GM10847 (cell line): ENCODE measurements around the gene ADTRP.

Experiments used
- POLR2A ChIP-seq: IDR thresholded peaks from 2 replicates; pipeline ENCODE4 v1.6.1; 2011; ENCODE audit not compliant: insufficient read length; ENCODE audit errors: extremely low read depth

Gene ADTRP

DNA sequence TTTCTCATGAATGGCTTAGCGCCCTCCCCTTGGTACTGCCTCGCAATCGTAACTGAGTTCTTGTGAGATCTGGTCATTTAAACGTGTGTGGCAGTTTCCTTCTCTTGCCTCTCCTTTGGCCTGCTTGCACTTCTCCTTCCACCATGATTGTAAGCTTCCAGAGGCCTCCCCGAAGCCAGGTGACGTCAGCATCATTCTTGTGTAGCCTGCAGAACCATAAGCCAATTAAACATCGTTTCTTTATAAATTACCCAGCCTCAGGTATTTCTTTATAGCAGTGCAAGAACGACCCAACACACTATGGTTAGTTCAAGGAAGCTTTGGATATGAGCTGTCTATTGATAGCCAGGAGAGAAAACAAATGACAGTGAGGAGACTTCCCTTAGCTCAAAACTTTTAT lies 29.5 kb upstream of the ADTRP start:
- TF ChIP-seq POLR2A = no peak

DNA sequence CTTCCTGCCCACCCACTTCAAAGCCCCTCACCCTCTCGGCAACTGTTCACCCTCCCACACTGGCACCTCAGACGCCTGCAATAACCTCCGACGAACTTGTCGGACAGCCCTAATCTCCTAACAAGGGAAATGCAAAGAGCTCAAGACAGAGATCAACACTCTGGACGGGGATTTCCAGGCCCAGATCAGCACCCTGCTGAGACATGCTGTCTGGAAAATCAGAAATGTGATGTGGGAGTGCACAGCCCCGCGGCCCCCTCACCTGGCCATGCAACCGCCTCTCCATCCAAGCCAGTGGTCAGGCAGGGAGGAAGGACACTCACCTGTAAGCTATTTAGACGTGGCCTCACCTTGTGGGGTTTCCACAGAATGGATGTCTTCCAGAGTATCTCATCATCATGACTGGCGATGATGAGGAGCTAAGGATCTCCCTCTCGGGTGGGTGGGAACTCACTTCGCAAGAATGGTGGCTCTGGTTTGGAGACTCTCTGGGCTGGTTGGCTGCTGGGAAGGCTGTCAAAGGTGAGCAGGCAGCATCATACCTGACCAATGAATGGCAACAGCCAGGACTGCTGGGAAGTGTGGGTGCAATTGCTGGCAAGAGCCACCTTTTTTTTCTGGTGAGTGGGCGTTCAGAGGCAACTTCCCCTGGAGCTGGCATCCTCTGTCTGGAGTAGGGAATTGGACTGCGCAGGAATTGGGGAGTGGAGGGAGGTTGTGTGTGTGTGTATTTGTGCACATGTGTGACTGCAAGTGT lies 28.1 kb upstream of the ADTRP start:
- TF ChIP-seq POLR2A = no peak

DNA sequence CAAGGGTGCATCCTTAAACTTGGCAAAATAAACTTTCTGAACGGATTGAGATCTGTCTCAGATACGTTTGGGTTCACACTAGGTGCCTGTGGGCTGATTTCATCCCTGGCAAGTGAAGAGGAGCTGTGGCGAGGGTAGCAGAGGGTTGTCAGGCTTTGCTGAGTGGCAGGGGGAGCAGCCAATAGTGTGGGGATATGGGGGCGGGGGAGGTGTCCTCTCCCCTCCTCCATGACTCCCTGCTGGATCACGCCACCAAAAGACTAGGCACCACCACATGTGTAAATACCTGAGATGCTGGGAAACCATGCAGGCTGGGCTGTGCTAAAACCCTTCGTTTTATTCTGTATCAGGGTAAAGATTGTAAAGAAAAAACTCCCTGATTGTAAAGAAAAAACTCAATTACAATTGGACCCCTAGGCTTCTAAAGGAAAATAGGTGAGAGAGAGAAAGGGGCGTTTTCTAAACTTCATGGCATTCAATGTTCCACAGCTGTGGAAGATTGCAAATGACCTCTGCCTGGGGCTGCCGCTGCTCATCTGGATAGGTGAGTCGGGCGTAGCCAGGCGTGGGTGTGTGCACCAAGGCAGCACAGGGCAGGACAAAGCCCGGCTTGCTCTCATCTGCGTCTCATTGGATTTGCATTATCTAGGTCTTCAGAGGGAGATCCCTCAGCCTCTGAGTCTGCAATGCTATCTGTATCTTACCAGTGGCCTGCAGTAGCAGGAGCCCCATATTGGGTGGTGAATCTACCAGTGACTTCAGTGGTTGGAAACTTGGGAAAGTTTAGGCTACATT lies 26.9 kb upstream of the ADTRP start:
- no peak for TF ChIP-seq POLR2A

DNA sequence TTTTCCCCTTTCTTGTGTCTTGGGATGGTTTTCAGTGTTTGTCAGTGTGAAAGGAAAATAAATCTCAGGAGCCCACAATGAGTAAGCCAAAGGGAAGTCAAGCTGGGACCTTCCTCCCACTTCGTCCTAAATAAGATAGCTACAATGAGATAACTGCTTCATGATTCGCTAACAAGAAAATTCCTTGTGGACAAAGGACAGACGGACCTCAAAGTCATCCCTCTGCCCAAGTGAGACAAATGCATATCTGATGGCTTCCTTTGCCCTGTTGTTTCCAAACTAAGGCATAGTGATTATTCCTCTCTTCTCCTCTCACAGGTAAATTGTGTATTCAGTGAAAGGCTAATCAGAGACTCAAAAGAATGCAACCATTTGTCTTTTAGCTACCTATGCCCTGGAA lies 26.1 kb upstream of the ADTRP start:
- no peak for TF ChIP-seq POLR2A

DNA sequence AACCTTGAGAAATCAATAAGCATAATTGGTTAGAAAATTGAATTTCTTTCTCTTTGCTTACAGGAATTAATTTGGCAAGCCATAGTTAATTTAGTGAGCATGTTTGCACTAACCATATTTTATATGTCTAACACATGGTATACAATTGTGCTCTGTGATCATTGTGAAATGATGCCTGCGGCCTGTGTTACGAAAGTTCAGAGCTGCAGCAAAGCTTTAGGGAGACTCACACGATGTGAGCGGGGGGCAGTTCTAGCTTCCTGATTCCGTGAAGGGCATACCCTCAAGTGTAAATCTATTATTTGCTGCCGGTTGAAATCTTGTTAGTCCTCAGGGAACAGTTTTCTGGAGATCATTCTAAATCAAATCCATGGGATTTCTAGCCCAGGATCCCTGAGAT lies 25.5 kb upstream of the ADTRP start:
- TF ChIP-seq POLR2A = no peak

DNA sequence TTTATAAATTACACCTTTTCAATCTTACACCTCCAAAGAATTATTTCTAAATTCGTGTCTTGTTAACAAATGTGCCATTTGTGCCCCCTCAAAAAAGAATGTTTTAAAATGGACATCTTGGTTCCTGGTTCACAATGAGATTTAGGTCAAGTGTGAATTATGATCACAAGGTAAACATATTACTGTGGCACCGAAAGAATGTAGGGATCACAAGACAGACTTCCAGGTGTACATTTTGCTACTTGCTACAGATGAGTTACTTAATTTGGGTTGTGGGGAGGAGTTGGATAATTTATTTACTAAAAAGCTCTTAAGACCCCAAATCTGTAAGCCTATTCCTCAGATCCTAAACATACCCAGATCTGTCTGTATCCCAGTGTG lies 25.0 kb upstream of the ADTRP start:
- no peak for TF ChIP-seq POLR2A

DNA sequence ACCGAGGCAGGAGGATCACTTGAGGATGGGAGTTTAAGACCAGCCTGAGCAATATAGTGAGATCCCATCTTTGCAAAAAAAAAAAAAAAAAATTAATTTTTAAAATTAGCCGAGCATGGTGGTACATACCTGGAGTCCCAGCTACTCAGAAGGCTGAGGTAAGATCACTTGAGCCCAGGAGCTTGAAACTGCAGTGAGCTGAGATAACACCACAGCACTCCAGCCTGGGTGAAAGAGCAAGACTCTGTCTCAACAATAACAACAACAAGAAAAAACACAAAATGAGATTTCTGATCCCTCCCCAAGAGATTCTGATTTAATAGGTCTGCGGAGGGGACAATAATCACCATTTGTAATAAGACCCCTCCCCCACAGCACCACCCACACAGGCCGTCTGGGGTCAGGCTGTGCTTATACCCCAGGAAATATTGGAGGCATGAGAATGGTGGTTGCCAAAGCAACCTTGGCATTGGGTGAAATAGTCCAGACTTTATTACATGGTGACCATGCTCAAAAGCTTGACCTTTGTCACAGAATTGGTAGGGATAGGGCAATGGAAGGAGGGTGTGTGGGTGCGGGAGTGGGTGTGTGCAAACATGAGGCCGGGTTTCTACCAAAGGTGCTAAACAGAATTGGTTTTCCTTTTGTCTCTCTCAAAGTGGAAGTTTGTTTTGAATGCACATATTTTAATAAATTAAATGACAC lies 24.4 kb upstream of the ADTRP start:
- no peak for TF ChIP-seq POLR2A

DNA sequence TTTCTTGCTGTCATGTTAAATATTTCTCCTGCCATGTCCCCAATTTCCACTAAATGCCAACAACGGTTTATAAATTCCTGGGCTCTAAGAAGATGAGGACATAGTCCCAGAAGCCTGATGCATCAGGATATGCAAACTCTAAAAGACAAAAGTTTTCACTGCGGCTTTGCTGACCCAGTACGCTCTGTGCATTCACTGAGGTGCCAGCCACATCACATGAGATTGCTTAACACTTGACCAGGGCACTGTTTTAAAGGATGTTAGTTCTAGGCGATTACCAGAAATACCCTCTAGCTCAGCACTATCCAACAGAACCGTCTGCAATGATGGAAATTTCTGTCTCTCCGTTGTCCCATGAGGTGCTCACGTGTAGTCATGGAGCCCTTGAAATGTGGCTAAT lies 19.9 kb upstream of the ADTRP start:
- TF ChIP-seq POLR2A = no peak

DNA sequence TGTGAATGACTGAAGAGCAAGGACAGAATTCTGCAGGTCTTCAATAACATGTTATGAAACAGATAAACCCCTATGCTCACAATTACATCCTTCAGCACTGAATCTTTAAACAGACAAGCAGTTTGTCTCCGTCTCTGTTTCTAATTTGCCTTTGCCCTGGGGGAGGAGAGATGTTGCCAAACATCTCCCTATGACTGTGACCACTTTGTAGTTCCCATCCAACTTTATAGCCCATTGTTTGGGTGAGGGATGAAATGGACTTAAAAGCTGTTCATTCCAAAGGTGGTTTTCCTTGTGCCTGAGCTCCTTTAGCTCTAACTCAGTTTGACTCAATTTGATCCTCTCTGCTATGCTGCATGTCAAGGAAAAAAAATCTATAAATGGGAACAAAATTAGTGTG lies 19.5 kb upstream of the ADTRP start:
- TF ChIP-seq POLR2A = no peak

DNA sequence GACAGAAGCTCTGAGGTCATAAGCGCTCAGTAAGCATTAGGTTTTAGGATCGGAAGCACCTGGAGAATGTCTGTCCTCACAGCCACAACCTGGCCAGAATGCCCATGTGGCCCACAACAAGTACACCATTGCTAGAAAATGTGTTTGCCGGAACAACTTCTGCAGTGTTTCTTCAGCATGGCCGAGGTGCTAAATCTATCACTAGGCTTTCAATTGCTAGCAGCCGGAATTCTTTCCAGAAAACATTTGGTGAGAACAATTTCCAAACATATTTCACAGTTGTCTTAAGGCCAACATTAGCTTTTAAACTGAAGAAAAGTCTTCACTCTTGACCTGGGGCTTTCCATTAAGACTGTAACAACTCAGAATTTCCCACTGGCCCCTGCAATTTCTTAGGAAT lies 18.2 kb upstream of the ADTRP start:
- no peak for TF ChIP-seq POLR2A

DNA sequence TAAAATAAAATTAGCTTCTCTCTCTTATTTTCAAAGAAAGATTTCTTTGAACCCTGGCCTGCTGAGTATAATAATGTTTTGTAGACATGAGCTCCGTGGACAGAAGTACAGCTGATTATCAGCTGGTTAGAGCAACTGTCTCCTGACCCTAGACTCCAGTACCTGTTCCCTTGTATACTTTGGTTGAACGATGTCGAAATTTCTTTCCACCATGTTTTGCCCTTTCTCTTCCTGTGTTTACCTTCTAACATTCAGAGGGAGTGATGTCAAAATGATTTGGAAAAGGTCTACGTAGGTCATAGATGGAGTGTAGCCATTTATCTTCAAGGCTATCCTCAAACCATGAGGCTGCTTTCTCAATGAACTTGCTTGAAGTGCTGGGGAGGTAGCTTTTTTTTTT lies 16.8 kb upstream of the ADTRP start:
- no peak for TF ChIP-seq POLR2A

DNA sequence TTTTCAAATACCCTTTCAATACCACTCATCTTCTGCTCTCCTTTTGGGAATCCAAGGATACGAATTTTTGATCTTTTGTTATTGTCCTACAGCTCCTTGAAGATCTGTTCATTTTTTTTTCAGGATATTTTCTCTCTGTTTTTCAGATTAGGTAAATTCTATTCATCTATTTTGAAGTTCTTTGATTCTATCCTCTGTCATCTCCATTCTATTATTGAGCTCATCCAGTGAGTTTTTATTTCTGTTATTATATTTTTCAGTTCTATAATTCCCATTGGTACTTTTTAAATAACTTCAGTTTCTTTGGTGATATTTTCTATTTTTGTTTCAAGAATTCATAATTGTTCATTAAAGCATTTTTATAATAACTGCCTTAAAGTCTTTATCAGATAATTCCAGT lies 14.7 kb upstream of the ADTRP start:
- TF ChIP-seq POLR2A = no peak

DNA sequence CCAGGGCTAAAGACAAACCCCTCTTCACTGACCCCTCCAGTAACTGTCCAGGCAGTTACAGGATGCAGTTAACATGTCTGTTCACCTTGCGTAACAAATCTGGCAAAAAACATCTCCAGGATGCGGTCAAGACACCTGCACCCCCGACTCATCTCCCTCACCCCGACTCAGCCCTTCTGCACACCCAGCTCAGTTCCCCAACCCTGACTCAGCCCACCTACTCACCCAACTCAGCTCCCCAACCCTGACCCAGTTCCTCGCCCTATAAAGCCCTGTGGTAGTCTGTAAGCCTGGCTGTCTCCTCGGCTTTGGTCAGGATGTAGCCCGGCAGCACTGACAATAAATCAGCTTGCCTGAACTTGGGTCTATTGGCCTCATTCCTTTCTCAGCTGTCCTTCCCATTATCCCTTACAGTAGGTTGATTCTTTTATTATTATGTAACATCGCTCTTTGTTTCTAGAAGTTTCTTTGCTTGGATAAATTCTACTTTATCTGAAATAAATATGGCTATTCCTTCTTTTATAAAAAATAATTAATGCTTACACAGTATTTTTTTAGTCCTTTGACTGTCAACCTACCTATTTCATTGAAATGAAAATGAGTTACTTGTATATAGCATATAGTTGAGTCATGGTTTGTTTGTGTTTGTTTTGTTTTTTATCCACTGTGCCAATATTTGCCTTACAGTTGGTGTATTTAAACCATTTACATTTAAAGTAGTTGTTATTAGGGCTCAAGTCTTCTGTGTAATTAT lies 12.9 kb upstream of the ADTRP start:
- no peak for TF ChIP-seq POLR2A

DNA sequence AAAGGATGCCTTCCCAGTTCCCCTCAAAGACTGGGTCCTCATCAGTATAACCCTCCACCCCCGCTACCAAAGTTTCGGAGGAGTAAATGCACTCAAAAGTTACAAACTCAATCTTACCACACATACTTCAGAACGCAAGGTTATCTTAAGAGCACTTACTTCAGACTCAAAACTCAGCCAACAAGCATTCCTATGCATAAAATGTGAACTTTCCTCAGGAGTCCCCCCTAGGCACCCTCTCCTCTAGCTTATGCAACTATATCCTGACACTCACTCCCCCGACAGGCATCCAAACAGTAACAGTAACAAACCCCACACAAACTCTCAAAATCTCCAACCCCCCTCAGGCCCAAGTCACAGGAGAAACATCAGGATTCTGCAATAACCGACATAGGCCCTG lies 11.1 kb upstream of the ADTRP start:
- TF ChIP-seq POLR2A = no peak

DNA sequence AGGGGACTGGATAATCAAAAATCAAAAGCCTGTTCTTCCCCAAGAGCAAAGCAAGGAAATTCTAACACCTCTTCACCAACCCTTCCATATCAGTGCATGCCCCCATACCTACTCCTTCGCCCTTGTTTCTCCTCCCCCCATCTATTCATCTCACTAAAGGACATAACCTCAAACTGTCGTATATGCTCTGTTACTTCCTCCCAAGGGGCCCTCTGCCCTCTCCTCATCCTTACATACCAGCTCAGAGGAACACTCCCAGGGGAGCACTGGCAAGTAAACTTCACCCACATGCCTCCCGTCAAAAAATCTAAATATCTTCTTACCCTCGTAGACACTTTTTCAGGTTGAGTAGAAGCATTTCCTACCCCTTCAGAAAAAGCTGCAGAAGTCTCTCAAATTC lies 9.4 kb upstream of the ADTRP start:
- no peak for TF ChIP-seq POLR2A
